ENCODE results near the gene CHDH. TPM values are rescaled to one million over a fixed set of nuclear protein-coding genes. Genes with fewer than 3 reads are reported as not detected.

The CHDH gene
- total RNA-seq, 1 donor from 2014 or later, result 0.92 TPM

- DNase-seq (ENCODE audit: low spot score), result no peak
- intact Hi-C loops (cut with DNase I), result no loop called here
These were observed 72.4 kb downstream of the CHDH start for GRCh38 chr3:53773611-53774368.

- intact Hi-C loops (cut with DNase I), result no loop called here
- no peak for DNase-seq (ENCODE audit: low spot score)
These were observed 73.2 kb downstream of the CHDH start for GRCh38 chr3:53773021-53773436.

GRCh38 chr3:53772562-53772961 lies 73.7 kb downstream of the CHDH start:
- no peak for DNase-seq (ENCODE audit: low spot score)
- intact Hi-C loops (cut with DNase I), result no loop called here

GRCh38 chr3:53768478-53769459 lies 77.5 kb downstream of the CHDH start:
- intact Hi-C loops (cut with DNase I), result no loop called here
- DNase-seq (ENCODE audit: low spot score), result no peak

- intact Hi-C loops (cut with DNase I), result no loop called here
- no peak for DNase-seq (ENCODE audit: low spot score)
These were observed 79.5 kb downstream of the CHDH start for GRCh38 chr3:53766706-53767105.

GRCh38 chr3:53765753-53766152 lies 80.5 kb downstream of the CHDH start:
- DNase-seq (ENCODE audit: low spot score), result no peak
- intact Hi-C loops (cut with DNase I), result no loop called here

- no peak for DNase-seq (ENCODE audit: low spot score)
- intact Hi-C loops (cut with DNase I), result no loop called here
These were observed 82.0 kb downstream of the CHDH start for GRCh38 chr3:53764026-53764775.

GRCh38 chr3:53763353-53763752 lies 82.9 kb downstream of the CHDH start:
- DNase-seq (ENCODE audit: low spot score), result no peak
- intact Hi-C loops (cut with DNase I), result no loop called here

Other genes with a start within 250 kb of the CHDH start
- 0.08 TPM for gene IL17RB, start 149 bp upstream of the CHDH start, total RNA-seq
- 33.1 TPM for gene ACTR8, start 35.7 kb upstream of the CHDH start, total RNA-seq
- gene SELENOK, start 45.4 kb upstream of the CHDH start, total RNA-seq, result 89.3 TPM

All from cardiac septum (tissue), 1 donor.